ENCODE measurements around the gene CHERP. TPM values are rescaled to one million over a fixed set of nuclear protein-coding genes. Genes with fewer than 3 reads are reported as not detected.
A peak's percentile ranks its signal among the peaks of the same experiment; 100 is the strongest.

CHERP gene
- total RNA-seq, 4 donors from 2014 or later, result 8.1 to 15.5 (median 11.7) TPM

DNA sequence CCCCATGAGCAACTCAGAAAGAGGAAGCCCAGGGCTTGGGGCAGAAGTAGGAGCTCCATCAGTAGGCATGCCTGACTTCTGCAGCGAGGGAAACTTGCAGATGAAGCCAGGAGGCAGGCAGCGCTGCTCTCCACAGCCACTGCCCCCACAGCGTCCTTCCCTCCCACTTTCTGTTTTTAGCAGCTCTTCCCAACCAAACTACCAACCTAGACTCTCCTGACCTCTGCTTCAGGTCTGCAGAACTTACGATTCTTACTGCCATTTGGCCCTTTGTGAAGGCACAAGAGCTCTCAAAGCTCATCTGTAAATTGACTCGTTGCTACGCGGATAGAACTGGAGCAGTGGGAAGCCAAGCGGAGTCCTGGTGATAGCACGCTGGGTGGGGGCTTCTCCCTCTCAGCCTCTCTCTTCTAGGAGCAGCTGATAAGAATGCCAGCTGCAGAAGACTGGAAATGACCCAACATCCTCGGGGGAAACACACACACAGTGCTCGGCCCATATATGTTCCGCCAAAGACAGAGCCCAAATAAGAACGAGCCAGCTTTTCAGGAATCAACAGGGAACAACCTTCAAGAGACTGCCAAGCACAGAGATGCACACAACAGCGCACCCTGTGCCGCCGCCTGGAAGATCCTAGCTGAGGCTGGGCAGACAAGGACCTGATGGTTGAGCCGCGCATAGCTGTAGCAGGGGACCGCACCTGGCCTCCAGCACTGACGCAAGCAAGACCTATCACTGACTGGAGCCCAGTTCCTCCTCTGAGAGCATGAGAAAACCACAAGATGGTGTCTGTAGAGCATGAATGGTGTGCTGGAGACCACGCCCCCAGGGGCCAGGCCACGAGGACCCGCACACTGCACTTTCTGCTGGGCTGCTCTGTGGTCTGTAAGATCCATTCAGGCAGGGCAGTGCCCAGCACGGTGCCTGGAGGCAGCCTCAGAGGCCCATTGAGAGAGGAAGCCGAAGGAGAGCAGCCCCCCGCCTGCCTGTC lies 45.9 kb upstream of the CHERP start:
- WGBS, 2 donors, result 30 to 42% methylated on average over 17 to 26 of the region's 26 CpGs
- TF ChIP-seq, protein P1, sequence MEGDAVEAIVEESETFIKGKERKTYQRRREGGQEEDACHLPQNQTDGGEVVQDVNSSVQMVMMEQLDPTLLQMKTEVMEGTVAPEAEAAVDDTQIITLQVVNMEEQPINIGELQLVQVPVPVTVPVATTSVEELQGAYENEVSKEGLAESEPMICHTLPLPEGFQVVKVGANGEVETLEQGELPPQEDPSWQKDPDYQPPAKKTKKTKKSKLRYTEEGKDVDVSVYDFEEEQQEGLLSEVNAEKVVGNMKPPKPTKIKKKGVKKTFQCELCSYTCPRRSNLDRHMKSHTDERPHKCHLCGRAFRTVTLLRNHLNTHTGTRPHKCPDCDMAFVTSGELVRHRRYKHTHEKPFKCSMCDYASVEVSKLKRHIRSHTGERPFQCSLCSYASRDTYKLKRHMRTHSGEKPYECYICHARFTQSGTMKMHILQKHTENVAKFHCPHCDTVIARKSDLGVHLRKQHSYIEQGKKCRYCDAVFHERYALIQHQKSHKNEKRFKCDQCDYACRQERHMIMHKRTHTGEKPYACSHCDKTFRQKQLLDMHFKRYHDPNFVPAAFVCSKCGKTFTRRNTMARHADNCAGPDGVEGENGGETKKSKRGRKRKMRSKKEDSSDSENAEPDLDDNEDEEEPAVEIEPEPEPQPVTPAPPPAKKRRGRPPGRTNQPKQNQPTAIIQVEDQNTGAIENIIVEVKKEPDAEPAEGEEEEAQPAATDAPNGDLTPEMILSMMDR (IDR thresholded peaks at IDR 0.05), result no peak
- no peak for TF ChIP-seq POLR2A (IDR thresholded peaks at IDR 0.05)
- intact Hi-C loops (cut with DNase I), result no loop called here
- no peak overlapping the region for H3K4me3 ChIP-seq (replicated peaks in 1 of 3)
- no peak for DNase-seq
- no peaks in the 10 kb centered on the region for H3K36me3 ChIP-seq
- no peaks in the 10 kb centered on the region for H3K9me3 ChIP-seq
- peaks cover 53 to 84% of the 10 kb centered on the region in 2 donors for H3K4me1 ChIP-seq
- H3K27ac ChIP-seq, result no peak overlapping the region
- no peaks in the 10 kb centered on the region for H3K27me3 ChIP-seq

DNA sequence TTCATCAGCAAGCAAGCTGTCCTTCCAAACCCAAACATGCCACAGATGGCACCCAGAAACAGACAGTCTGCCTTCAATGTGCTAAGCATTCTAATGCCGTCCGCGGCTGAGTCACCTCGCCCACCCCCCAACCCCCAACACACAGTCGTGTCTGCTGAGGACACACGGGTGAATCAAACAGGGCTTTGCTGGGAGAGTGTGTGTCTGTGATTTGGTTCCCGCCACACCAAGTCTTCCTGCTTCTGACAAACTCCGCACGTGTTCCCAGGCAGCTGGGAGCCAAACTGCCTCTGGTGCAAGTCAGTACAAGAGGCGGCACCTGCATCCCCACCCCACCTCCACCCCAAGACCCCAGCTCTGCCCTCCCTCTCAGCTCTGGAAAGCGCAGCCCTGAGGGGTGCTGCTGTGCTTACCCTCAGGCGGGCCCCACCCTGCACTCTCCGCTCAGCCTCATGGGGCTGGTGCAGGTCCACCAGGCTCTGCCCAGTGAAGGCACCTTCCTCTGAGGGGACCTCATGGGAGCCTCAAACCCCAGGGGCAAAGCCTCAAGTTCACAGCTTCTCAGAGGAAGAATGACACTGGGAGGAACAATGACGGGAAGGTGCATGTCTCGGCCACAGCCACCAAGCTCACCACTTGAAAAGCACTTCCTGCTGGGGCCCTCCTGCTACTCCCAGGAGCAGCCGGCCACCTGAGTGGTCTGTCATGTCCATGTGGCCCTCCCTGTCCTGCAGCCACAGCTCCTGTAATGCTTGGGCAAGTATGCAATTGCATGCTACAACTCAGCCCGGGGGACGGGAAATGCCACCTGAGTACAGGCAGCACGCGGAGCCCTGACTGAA lies 45.0 kb upstream of the CHERP start:
- H3K4me3 ChIP-seq (replicated peaks in 1 of 3), result no peak overlapping the region
- TF ChIP-seq, protein P1 (IDR thresholded peaks at IDR 0.05), result no peak
- TF ChIP-seq POLR2A (IDR thresholded peaks at IDR 0.05), result no peak
- no peak overlapping the region for H3K27ac ChIP-seq
- H3K27me3 ChIP-seq, result no peaks in the 10 kb centered on the region
- 26 to 28% methylated on average over 13 to 14 of the region's 20 CpGs for whole genome bisulfite sequencing, 2 donors
- peak; percentile 44 to 51 for DNase-seq
- no peaks in the 10 kb centered on the region for H3K9me3 ChIP-seq
- intact Hi-C loops (cut with DNase I), result no loop called here
- H3K36me3 ChIP-seq, result no peaks in the 10 kb centered on the region
- H3K4me1 ChIP-seq, result peaks cover 53 to 84% of the 10 kb centered on the region in 2 donors

DNA sequence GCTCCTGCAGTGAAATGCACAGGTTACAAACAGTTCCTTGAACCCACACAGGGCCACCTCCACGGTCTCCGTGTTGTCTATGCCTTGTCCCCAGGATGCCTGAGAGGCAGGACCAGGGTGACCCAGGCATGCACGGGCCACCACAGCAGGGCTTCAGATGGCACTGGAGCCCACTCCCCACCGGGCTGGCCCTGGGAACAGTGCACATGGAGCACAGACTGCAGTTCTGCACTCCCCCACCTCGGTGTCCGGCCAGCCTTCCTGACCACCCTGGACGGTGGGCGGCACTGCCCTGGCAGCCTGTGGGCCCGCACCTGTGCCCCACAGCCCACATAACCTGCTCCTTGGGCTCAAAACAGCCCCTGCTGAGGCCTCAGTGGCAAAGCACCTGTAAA lies 44.2 kb upstream of the CHERP start:
- TF ChIP-seq POLR2A (IDR thresholded peaks at IDR 0.05), result no peak
- TF ChIP-seq, protein P1 (IDR thresholded peaks at IDR 0.05), result no peak
- intact Hi-C loops (cut with DNase I), result no loop called here
- Histone ChIP-seq H3K36me3 (no peaks in the 10 kb centered on the region), H3K4me1 (peaks cover 46 to 84% of the 10 kb centered on the region in 2 donors), H3K27me3 (no peaks in the 10 kb centered on the region), H3K9me3 (no peaks in the 10 kb centered on the region), H3K4me3 (replicated peaks in 1 of 3) (no peak overlapping the region), H3K27ac (no peak overlapping the region)
- no peak for DNase-seq
- 53 to 81% methylated on average over 5 to 9 of the region's 9 CpGs for WGBS, 2 donors

DNA sequence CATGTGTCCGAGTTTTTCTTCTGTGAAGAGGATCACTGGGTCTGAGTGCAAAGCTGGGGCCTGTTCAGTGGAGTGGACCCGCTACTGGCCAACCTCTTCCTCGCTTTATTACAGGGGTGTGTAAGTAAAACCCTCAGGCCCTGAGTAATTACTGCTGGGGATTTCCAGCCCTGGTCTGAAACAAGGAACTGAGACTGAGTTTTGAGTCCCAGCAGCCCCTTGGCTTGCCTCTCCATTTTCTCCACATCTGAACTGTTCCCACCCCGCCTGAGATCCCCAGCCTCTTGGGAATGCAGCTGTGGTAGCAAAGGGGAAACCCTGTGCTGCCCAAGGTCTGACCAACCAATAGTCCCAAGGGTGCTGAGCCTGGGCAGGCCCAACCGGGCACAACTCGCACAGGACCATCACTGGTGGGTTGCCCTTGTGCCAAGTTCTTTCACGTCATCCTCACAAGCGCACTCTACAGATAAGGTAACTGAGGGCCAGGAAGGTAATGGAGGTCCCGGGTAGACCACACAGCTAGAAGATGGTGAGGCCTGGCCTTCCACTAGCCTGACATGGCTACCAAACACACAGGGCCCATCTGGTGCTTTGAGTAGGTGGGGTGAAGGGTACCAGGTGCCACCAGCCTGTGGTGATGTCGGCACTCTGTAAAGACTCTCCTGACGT lies 43.7 kb upstream of the CHERP start:
- intact Hi-C loops (cut with DNase I), result no loop called here
- no peaks in the 10 kb centered on the region for H3K9me3 ChIP-seq
- no peak for DNase-seq
- no peak overlapping the region for H3K27ac ChIP-seq
- TF ChIP-seq POLR2A (IDR thresholded peaks at IDR 0.05), result no peak
- TF ChIP-seq, protein P1 (IDR thresholded peaks at IDR 0.05), result no peak
- H3K4me1 ChIP-seq, result peaks cover 46 to 87% of the 10 kb centered on the region in 2 donors
- no peaks in the 10 kb centered on the region for H3K36me3 ChIP-seq
- 86 to 95% methylated on average over 10 of the region's 11 CpGs for WGBS, 2 donors
- H3K4me3 ChIP-seq (replicated peaks in 1 of 3), result no peak overlapping the region
- H3K27me3 ChIP-seq, result no peaks in the 10 kb centered on the region
